HG02870 (cell line): ENCODE results near the gene TTC7B.

Experiments used
- ATAC-seq: cut with Tn5 transposase; IDR thresholded peaks from one replicate; pipeline ENCODE4 v1.9.1; 2021; ENCODE audit warnings: mild to moderate bottlenecking, moderate library complexity; ENCODE audit not compliant: unreplicated experiment

TTC7B gene

GRCh38 chr14:90519262-90519920 lies 296.8 kb downstream of the TTC7B start:
- ATAC-seq: no peak

GRCh38 chr14:90518941-90519256 lies 297.3 kb downstream of the TTC7B start:
- ATAC-seq: no peak

- no peak for ATAC-seq
Measured at GRCh38 chr14:90518069-90518940, 297.9 kb downstream of the TTC7B start.

- no peak for ATAC-seq
Measured at GRCh38 chr14:90517076-90517841, 299.0 kb downstream of the TTC7B start.

GRCh38 chr14:90514566-90514965 lies 301.7 kb downstream of the TTC7B start:
- ATAC-seq: no peak

- ATAC-seq: no peak
Measured at GRCh38 chr14:90514015-90514398, 302.2 kb downstream of the TTC7B start.

GRCh38 chr14:90513161-90514014 lies 302.8 kb downstream of the TTC7B start:
- no peak for ATAC-seq

GRCh38 chr14:90512329-90512991 lies 303.8 kb downstream of the TTC7B start:
- ATAC-seq: no peak

GRCh38 chr14:90511795-90512328 lies 304.4 kb downstream of the TTC7B start:
- no peak for ATAC-seq

- ATAC-seq: no peak
Measured at GRCh38 chr14:90511252-90511651, 305.0 kb downstream of the TTC7B start.

- no peak for ATAC-seq
Measured at GRCh38 chr14:90510159-90510558, 306.1 kb downstream of the TTC7B start.

GRCh38 chr14:90509403-90509802 lies 306.8 kb downstream of the TTC7B start:
- no peak for ATAC-seq

- ATAC-seq: no peak
Measured at GRCh38 chr14:90508536-90509254, 307.5 kb downstream of the TTC7B start.

GRCh38 chr14:90508036-90508435 lies 308.2 kb downstream of the TTC7B start:
- ATAC-seq: no peak

- no peak for ATAC-seq
Measured at GRCh38 chr14:90507428-90507827, 308.8 kb downstream of the TTC7B start.

GRCh38 chr14:90506748-90507147 lies 309.5 kb downstream of the TTC7B start:
- ATAC-seq: no peak

GRCh38 chr14:90505531-90505930 lies 310.7 kb downstream of the TTC7B start:
- no peak for ATAC-seq

GRCh38 chr14:90504643-90505042 lies 311.6 kb downstream of the TTC7B start:
- no peak for ATAC-seq

GRCh38 chr14:90503582-90503981 lies 312.6 kb downstream of the TTC7B start:
- no peak for ATAC-seq
